SJCRH30 (cell line): ENCODE data around the gene KLRC1. TPM values are rescaled to one million over a fixed set of nuclear protein-coding genes. Genes with fewer than 3 reads are reported as not detected.
"Not testable (repeated sequence)": the region's sequence is repeated elsewhere in the genome, so short reads cannot be mapped to it uniquely, and the experiment has no call there.

ENCODE experiments used
- DNase-seq, 2 experiments: peaks; one replicate each; pipeline ENCODE4 v3.0.0-alpha.2; 2015 to 2020
- H3K27ac ChIP-seq: fragments of 250-450 bp; sonication (Bioruptor Pico); 2 replicates; pipeline ENCODE4 v1.5.1; 2020; ENCODE audit warnings: mild to moderate bottlenecking, moderate library complexity
- H3K27me3 ChIP-seq: fragments of 250-450 bp; sonication (Bioruptor Pico); 2 replicates; pipeline ENCODE4 v1.5.1; 2020; ENCODE audit warnings: mild to moderate bottlenecking, moderate library complexity
- H3K36me3 ChIP-seq: fragments of 250-450 bp; sonication (Bioruptor Pico); 2 replicates; pipeline ENCODE4 v1.5.1; 2020; ENCODE audit warnings: mild to moderate bottlenecking, moderate library complexity
- H3K4me1 ChIP-seq: fragments of 250-450 bp; sonication (Bioruptor Pico); 2 replicates; pipeline ENCODE4 v1.5.1; 2020; ENCODE audit warnings: mild to moderate bottlenecking, moderate library complexity
- H3K4me3 ChIP-seq: fragments of 250-450 bp; sonication (Bioruptor Pico); 2 replicates; pipeline ENCODE4 v1.5.1; 2020; ENCODE audit warnings: mild to moderate bottlenecking, moderate library complexity
- H3K9me3 ChIP-seq: fragments of 250-450 bp; sonication (Bioruptor Pico); replicated peaks from 2 replicates; pipeline ENCODE4 v1.5.1; 2020; ENCODE audit warnings: mild to moderate bottlenecking, moderate library complexity
- total RNA-seq: library from RNA; depleted of rRNA; stranded (reverse); fragments of >200 nt; shearing (Covaris generic); gene quantifications from 2 replicates; pipeline ENCODE4 v1.2.3, GENCODE V29; 2014

The KLRC1 gene
- total RNA-seq, 1 experiment from 2014 or later, result not detected

- H3K27me3 ChIP-seq, H3K36me3 ChIP-seq, H3K27ac ChIP-seq, H3K9me3 ChIP-seq, H3K4me3 ChIP-seq, H3K4me1 ChIP-seq, DNase-seq: not testable (repeated sequence)
Observed at GRCh38 chr12:10439608-10440274, 13.4 kb downstream of the KLRC1 start.

- not testable (repeated sequence) for H3K9me3 ChIP-seq, DNase-seq, H3K27me3 ChIP-seq, H3K36me3 ChIP-seq, H3K27ac ChIP-seq, H3K4me3 ChIP-seq, H3K4me1 ChIP-seq
Observed at GRCh38 chr12:10437601-10438000, 15.6 kb downstream of the KLRC1 start.

- DNase-seq, result peak in 1 of 2 experiments; percentile 10
Observed at GRCh38 chr12:10435816-10436215, 17.4 kb downstream of the KLRC1 start, which contains the start of gene KLRC2. TSS of gene KLRC2 (minus strand) at chr12:10436010. CDS start at chr12:10435986, 24 bp downstream.

GRCh38 chr12:10430623-10431022 lies 22.6 kb downstream of the KLRC1 start:
- not testable (repeated sequence) for DNase-seq

More at GRCh38 chr12:10435816-10436215, 17.4 kb downstream of the KLRC1 start, which contains the start of gene KLRC2:
- H3K36me3 ChIP-seq, H3K9me3 ChIP-seq, H3K4me3 ChIP-seq, H3K4me1 ChIP-seq, H3K27me3 ChIP-seq, H3K27ac ChIP-seq: not testable (repeated sequence)

GRCh38 chr12:10425938-10426337 lies 27.2 kb downstream of the KLRC1 start:
- H3K4me3 ChIP-seq, H3K27me3 ChIP-seq, H3K36me3 ChIP-seq, DNase-seq, H3K4me1 ChIP-seq, H3K27ac ChIP-seq, H3K9me3 ChIP-seq: not testable (repeated sequence)

More at GRCh38 chr12:10430623-10431022, 22.6 kb downstream of the KLRC1 start:
- not testable (repeated sequence) for H3K9me3 ChIP-seq, H3K4me1 ChIP-seq, H3K4me3 ChIP-seq, H3K27me3 ChIP-seq, H3K36me3 ChIP-seq, H3K27ac ChIP-seq

- not testable (repeated sequence) for H3K27ac ChIP-seq, H3K4me3 ChIP-seq, H3K9me3 ChIP-seq, H3K36me3 ChIP-seq, H3K4me1 ChIP-seq, H3K27me3 ChIP-seq, DNase-seq
Observed at GRCh38 chr12:10424260-10424899, 28.8 kb downstream of the KLRC1 start.

GRCh38 chr12:10422159-10422558 lies 31.0 kb downstream of the KLRC1 start:
- not testable (repeated sequence) for H3K27me3 ChIP-seq, DNase-seq, H3K9me3 ChIP-seq, H3K4me1 ChIP-seq, H3K36me3 ChIP-seq, H3K4me3 ChIP-seq, H3K27ac ChIP-seq

- not testable (repeated sequence) for H3K4me3 ChIP-seq, H3K4me1 ChIP-seq, H3K9me3 ChIP-seq, H3K27ac ChIP-seq, H3K36me3 ChIP-seq, H3K27me3 ChIP-seq, DNase-seq
Observed at GRCh38 chr12:10420334-10420733, 32.8 kb downstream of the KLRC1 start, which contains the start of gene KLRC3. TSS of gene KLRC3 (minus strand) at chr12:10420595. CDS start at chr12:10420550, 45 bp downstream.

- 0 out of 2 replicates have a peak, but pooled peaks cover 3% of the 10 kb centered on the region for H3K9me3 ChIP-seq
- DNase-seq, result peak in 1 of 2 experiments; percentile 3
Observed at GRCh38 chr12:10409392-10409791, 43.8 kb downstream of the KLRC1 start, which contains the start of gene KLRC4. TSS of gene KLRC4 (minus strand) at chr12:10409757. CDS start at chr12:10409575, 182 bp downstream.

GRCh38 chr12:10408842-10409241 lies 44.3 kb downstream of the KLRC1 start:
- Histone ChIP-seq H3K4me1 (no peaks in the 10 kb centered on the region), H3K27me3 (no peaks in the 10 kb centered on the region), H3K4me3 (no peak overlapping the region), H3K27ac (no peak overlapping the region), H3K9me3 (0 out of 2 replicates have a peak, but pooled peaks cover 3% of the 10 kb centered on the region), H3K36me3 (no peaks in the 10 kb centered on the region)
- no peak for DNase-seq

More at GRCh38 chr12:10409392-10409791, 43.8 kb downstream of the KLRC1 start, which contains the start of gene KLRC4:
- Histone ChIP-seq H3K36me3 (no peaks in the 10 kb centered on the region), H3K27me3 (no peaks in the 10 kb centered on the region), H3K4me3 (no peak within 1 kb of the TSS), H3K4me1 (no peaks in the 10 kb centered on the region), H3K27ac (no peak within 1 kb of the TSS)

- H3K4me3 ChIP-seq, result no peak overlapping the region
- H3K4me1 ChIP-seq, result no peaks in the 10 kb centered on the region
- H3K27ac ChIP-seq, result no peak overlapping the region
- DNase-seq, result no peak
- H3K36me3 ChIP-seq, result no peaks in the 10 kb centered on the region
- H3K9me3 ChIP-seq, result 0 out of 2 replicates have a peak, but pooled peaks cover 3% of the 10 kb centered on the region
- no peaks in the 10 kb centered on the region for H3K27me3 ChIP-seq
Observed at GRCh38 chr12:10406725-10407124, 46.5 kb downstream of the KLRC1 start.

GRCh38 chr12:10405294-10405693 lies 47.9 kb downstream of the KLRC1 start:
- H3K27ac ChIP-seq, result no peak overlapping the region
- H3K9me3 ChIP-seq, result 0 out of 2 replicates have a peak, but pooled peaks cover 3% of the 10 kb centered on the region
- H3K36me3 ChIP-seq, result no peaks in the 10 kb centered on the region
- DNase-seq, result no peak
- no peaks in the 10 kb centered on the region for H3K27me3 ChIP-seq
- no peaks in the 10 kb centered on the region for H3K4me1 ChIP-seq
- H3K4me3 ChIP-seq, result no peak overlapping the region

- Histone ChIP-seq H3K9me3 (0 out of 2 replicates have a peak, but pooled peaks cover 3% of the 10 kb centered on the region), H3K27ac (no peak overlapping the region)
Observed at GRCh38 chr12:10404798-10405197, 48.4 kb downstream of the KLRC1 start.

GRCh38 chr12:10400829-10401228 lies 52.3 kb downstream of the KLRC1 start:
- Histone ChIP-seq H3K36me3 (no peaks in the 10 kb centered on the region), H3K4me1 (no peaks in the 10 kb centered on the region), H3K4me3 (no peak overlapping the region), H3K27ac (no peak overlapping the region), H3K27me3 (no peaks in the 10 kb centered on the region), H3K9me3 (0 out of 2 replicates have a peak, but pooled peaks cover 3% of the 10 kb centered on the region)
- no peak for DNase-seq

More at GRCh38 chr12:10404798-10405197, 48.4 kb downstream of the KLRC1 start:
- H3K27me3 ChIP-seq, result no peaks in the 10 kb centered on the region
- DNase-seq, result no peak
- no peaks in the 10 kb centered on the region for H3K36me3 ChIP-seq
- H3K4me3 ChIP-seq, result no peak overlapping the region
- no peaks in the 10 kb centered on the region for H3K4me1 ChIP-seq

- H3K9me3 ChIP-seq, result no peaks in the 10 kb centered on the region
- H3K27me3 ChIP-seq, result no peaks in the 10 kb centered on the region
- no peak overlapping the region for H3K27ac ChIP-seq
- no peaks in the 10 kb centered on the region for H3K36me3 ChIP-seq
- peaks cover 6% of the 10 kb centered on the region for H3K4me1 ChIP-seq
- DNase-seq, result no peak
- no peak overlapping the region for H3K4me3 ChIP-seq
Observed at GRCh38 chr12:10398168-10398567, 55.0 kb downstream of the KLRC1 start.
